ENCODE results near the gene TMUB1.

Gene TMUB1

GRCh38 chr7:151086802-151087244 is 3.5 kb upstream of the TMUB1 start:
- DNase-seq (ENCODE audit: low read depth in 1 of 2, low spot score in 1 of 2), result no peak

GRCh38 chr7:151085691-151086620 is 2.7 kb upstream of the TMUB1 start, which contains the start of gene AGAP3:
Gene AGAP3, plus strand, starts transcription at chr7:151086475. Its CDS starts 267 bp downstream, at chr7:151086742.
- DNase-seq (ENCODE audit: low read depth in 1 of 2, low spot score in 1 of 2), result peak in 1 of 2 donors; percentile 57

- DNase-seq (ENCODE audit: low read depth in 1 of 2, low spot score in 1 of 2), result no peak
Observed at GRCh38 chr7:151085329-151085690, 2.0 kb upstream of the TMUB1 start.

- DNase-seq (ENCODE audit: low read depth in 1 of 2, low spot score in 1 of 2), result no peak
Observed at GRCh38 chr7:151083824-151084160, 499 bp upstream of the TMUB1 start.

GRCh38 chr7:151082141-151083070 is 887 bp downstream of the TMUB1 start:
- DNase-seq (ENCODE audit: low read depth in 1 of 2, low spot score in 1 of 2), result no peak

GRCh38 chr7:151081170-151082101 is 1.9 kb downstream of the TMUB1 start:
- no peak for DNase-seq (ENCODE audit: low read depth in 1 of 2, low spot score in 1 of 2)

GRCh38 chr7:151080522-151081169 is 2.6 kb downstream of the TMUB1 start, which contains the start of gene FASTK:
Gene FASTK, minus strand, starts transcription at chr7:151080809. Its CDS starts 43 bp downstream, at chr7:151080766.
- DNase-seq (ENCODE audit: low read depth in 1 of 2, low spot score in 1 of 2), result peak; percentile 63 to 83

GRCh38 chr7:151080067-151080521 is 3.2 kb downstream of the TMUB1 start:
- no peak for DNase-seq (ENCODE audit: low read depth in 1 of 2, low spot score in 1 of 2)

- no peak for DNase-seq (ENCODE audit: low read depth in 1 of 2, low spot score in 1 of 2)
Observed at GRCh38 chr7:151079199-151079910, 3.9 kb downstream of the TMUB1 start.

- no peak for DNase-seq (ENCODE audit: low read depth in 1 of 2, low spot score in 1 of 2)
Observed at GRCh38 chr7:151078233-151079040, 4.9 kb downstream of the TMUB1 start.

- DNase-seq (ENCODE audit: low read depth in 1 of 2, low spot score in 1 of 2), result no peak
Observed at GRCh38 chr7:151077705-151078232, 5.5 kb downstream of the TMUB1 start.

GRCh38 chr7:151076863-151077704 is 6.2 kb downstream of the TMUB1 start:
- DNase-seq (ENCODE audit: low read depth in 1 of 2, low spot score in 1 of 2), result no peak

- no peak for DNase-seq (ENCODE audit: low read depth in 1 of 2, low spot score in 1 of 2)
Observed at GRCh38 chr7:151075978-151076426, 7.3 kb downstream of the TMUB1 start.

- no peak for DNase-seq (ENCODE audit: low read depth in 1 of 2, low spot score in 1 of 2)
Observed at GRCh38 chr7:151075662-151075971, 7.7 kb downstream of the TMUB1 start.

GRCh38 chr7:151074817-151075661 is 8.3 kb downstream of the TMUB1 start:
- DNase-seq (ENCODE audit: low read depth in 1 of 2, low spot score in 1 of 2), result no peak

GRCh38 chr7:151073990-151074389 is 9.3 kb downstream of the TMUB1 start:
- DNase-seq (ENCODE audit: low read depth in 1 of 2, low spot score in 1 of 2), result no peak

Measured in activated T-helper 1 cell treated with anti-CD3 and anti-CD28 coated beads, Interleukin-2, amount 50 U/mL, for 16 hours (primary cell).